Astrocyte (in vitro differentiated cells and primary cell): Measurements from ENCODE around the gene PCSK5. TPM values are rescaled to one million over a fixed set of nuclear protein-coding genes. Genes with fewer than 3 reads are reported as not detected.
A peak's percentile ranks its signal among the peaks of the same experiment; 100 is the strongest.

Source experiments
- DNase-seq: peaks from one replicate; pipeline ENCODE4 v3.0.0-alpha.2; 2010; ENCODE audit warnings: low read depth
- FAIRE-seq: peaks from 2 replicates; lab custom pipeline; 2011; peaks lifted over from hg19 to GRCh38; lab: Jason Lieb, UNC
- H2AFZ ChIP-seq: 2 replicates; pipeline ENCODE4 v1.6.0; 2012; ENCODE audit warnings: low read depth, low read length, inconsistent platforms
- H3K27ac ChIP-seq: 2 replicates; pipeline ENCODE4 v1.5.1; 2011; ENCODE audit warnings: low read depth, low read length, inconsistent platforms
- H3K27me3 ChIP-seq: 2 replicates; pipeline ENCODE4 v1.6.0; 2011; ENCODE audit warnings: low read length, inconsistent platforms; ENCODE audit not compliant: insufficient read depth
- H3K36me3 ChIP-seq: 2 replicates; pipeline ENCODE4 v1.5.1; 2011; ENCODE audit warnings: low read length, inconsistent platforms; ENCODE audit not compliant: insufficient read depth
- H3K4me1 ChIP-seq: 2 replicates; pipeline ENCODE4 v1.5.1; 2011; ENCODE audit warnings: low read length, inconsistent platforms; ENCODE audit not compliant: insufficient read depth
- H3K4me2 ChIP-seq: 2 replicates; pipeline ENCODE4 v1.6.0; 2012; ENCODE audit warnings: low read length, inconsistent platforms
- H3K4me3 ChIP-seq: 2 replicates; pipeline ENCODE4 v1.5.1; 2011; ENCODE audit warnings: low read depth, mild to moderate bottlenecking, low read length, inconsistent platforms; ENCODE audit not compliant: insufficient read depth
- H3K79me2 ChIP-seq: 2 replicates; pipeline ENCODE4 v1.6.0; 2012; ENCODE audit warnings: mild to moderate bottlenecking, low read length, inconsistent platforms; ENCODE audit not compliant: insufficient read depth
- H3K9ac ChIP-seq: 2 replicates; pipeline ENCODE4 v1.6.0; 2012; ENCODE audit warnings: mild to moderate bottlenecking, low read length, inconsistent platforms
- H3K9me3 ChIP-seq: 2 replicates; pipeline ENCODE4 v1.5.1; 2012; ENCODE audit warnings: low read depth, mild to moderate bottlenecking, low read length, inconsistent platforms; ENCODE audit not compliant: insufficient read depth
- H4K20me1 ChIP-seq: 2 replicates; pipeline ENCODE4 v1.6.0; 2012; ENCODE audit warnings: low read length, inconsistent platforms; ENCODE audit not compliant: insufficient read depth
- H3K27ac Mint-ChIP-seq: one replicate; pipeline ENCODE4 v1.8.0; 2021; ENCODE audit warnings: mild to moderate bottlenecking, mixed read lengths; ENCODE audit not compliant: unreplicated experiment
- H3K27me3 Mint-ChIP-seq: one replicate; pipeline ENCODE4 v1.8.0; 2021; ENCODE audit warnings: low read depth, mixed read lengths; ENCODE audit not compliant: unreplicated experiment
- H3K36me3 Mint-ChIP-seq: one replicate; pipeline ENCODE4 v1.8.0; 2021; ENCODE audit warnings: low read depth, mixed read lengths; ENCODE audit not compliant: unreplicated experiment
- H3K4me1 Mint-ChIP-seq: one replicate; pipeline ENCODE4 v1.8.0; 2021; ENCODE audit warnings: low read depth, mixed read lengths; ENCODE audit not compliant: unreplicated experiment
- H3K4me3 Mint-ChIP-seq: one replicate; pipeline ENCODE4 v1.8.0; 2021; ENCODE audit warnings: mild to moderate bottlenecking, moderate library complexity, mixed read lengths; ENCODE audit not compliant: unreplicated experiment
- H3K9me3 Mint-ChIP-seq: one replicate; pipeline ENCODE4 v1.8.0; 2021; ENCODE audit warnings: mild to moderate bottlenecking, mixed read lengths; ENCODE audit not compliant: unreplicated experiment
- CTCF ChIP-seq: IDR thresholded peaks from 2 replicates; pipeline ENCODE4 v1.5.1; 2011; ENCODE audit warnings: low read depth, mild to moderate bottlenecking, inconsistent platforms, low read length, moderate library complexity; ENCODE audit not compliant: insufficient read depth
- EZH2 ChIP-seq: IDR thresholded peaks from 2 replicates; pipeline ENCODE4 v1.6.1; 2012; ENCODE audit warnings: mild to moderate bottlenecking, low read length, inconsistent platforms; ENCODE audit not compliant: insufficient read depth
- total RNA-seq: library from RNA; stranded (reverse); gene quantifications from 2 replicates; pipeline ENCODE4 v1.2.1, GENCODE V29; 2021

PCSK5 gene
- total RNA-seq, 1 donor from 2014 or later = 13.1 TPM

- DNase-seq = peak; percentile 65
- Mint-ChIP-seq H3K27ac (peak overlapping the region; percentile 36), H3K27me3 (no peaks in the 10 kb centered on the region), H3K36me3 (peaks cover 4% of the 10 kb centered on the region), H3K4me1 (peaks cover 25% of the 10 kb centered on the region), H3K4me3 (no peak overlapping the region), H3K9me3 (peaks cover 2% of the 10 kb centered on the region)
- Histone ChIP-seq H3K36me3 (no peaks in the 10 kb centered on the region), H3K9ac (no peak overlapping the region), H3K9me3 (no peaks in the 10 kb centered on the region), H3K79me2 (no peaks in the 10 kb centered on the region), H3K27ac (peak overlapping the region; percentile 15), H4K20me1 (no peaks in the 10 kb centered on the region), H3K27me3 (no peaks in the 10 kb centered on the region), H3K4me3 (no peak overlapping the region), H3K4me2 (peak overlapping the region; percentile 44), H2AFZ (peak overlapping the region; percentile 14), H3K4me1 (peaks cover 19% of the 10 kb centered on the region)
- no peak for TF ChIP-seq EZH2
- TF ChIP-seq CTCF = no peak
- FAIRE-seq = peak; percentile 92
These were observed 103.0 kb downstream of the PCSK5 start for GRCh38 chr9:75993434-75993833.

- DNase-seq (no peak), FAIRE-seq (no peak)
- H4K20me1 ChIP-seq = no peaks in the 10 kb centered on the region
- peaks cover 25% of the 10 kb centered on the region for H3K4me1 Mint-ChIP-seq
- peak overlapping the region; percentile 21 for H3K27ac Mint-ChIP-seq
- H3K36me3 ChIP-seq = no peaks in the 10 kb centered on the region
- no peaks in the 10 kb centered on the region for H3K27me3 ChIP-seq
- no peak overlapping the region for H3K4me3 ChIP-seq
- peaks cover 19% of the 10 kb centered on the region for H3K4me1 ChIP-seq
- no peak overlapping the region for H2AFZ ChIP-seq
- no peak overlapping the region for H3K4me2 ChIP-seq
- no peak for TF ChIP-seq CTCF
- no peak for TF ChIP-seq EZH2
- no peaks in the 10 kb centered on the region for H3K36me3 Mint-ChIP-seq
- no peaks in the 10 kb centered on the region for H3K27me3 Mint-ChIP-seq
- H3K4me3 Mint-ChIP-seq = no peak overlapping the region
- H3K79me2 ChIP-seq = no peaks in the 10 kb centered on the region
- no peak overlapping the region for H3K9ac ChIP-seq
- no peak overlapping the region for H3K27ac ChIP-seq
- no peaks in the 10 kb centered on the region for H3K9me3 ChIP-seq
- H3K9me3 Mint-ChIP-seq = no peaks in the 10 kb centered on the region
These were observed 104.6 kb downstream of the PCSK5 start for GRCh38 chr9:75995066-75995465.

GRCh38 chr9:75996726-75997125 is 106.3 kb downstream of the PCSK5 start:
- no peak overlapping the region for H2AFZ ChIP-seq
- no peak overlapping the region for H3K27ac Mint-ChIP-seq
- FAIRE-seq (no peak), DNase-seq (no peak)
- peaks cover 19% of the 10 kb centered on the region for H3K4me1 ChIP-seq
- H3K36me3 ChIP-seq = no peaks in the 10 kb centered on the region
- H3K27ac ChIP-seq = no peak overlapping the region
- no peaks in the 10 kb centered on the region for H3K9me3 ChIP-seq
- H3K36me3 Mint-ChIP-seq = no peaks in the 10 kb centered on the region
- H3K4me1 Mint-ChIP-seq = peaks cover 25% of the 10 kb centered on the region
- H3K4me3 ChIP-seq = no peak overlapping the region
- no peak overlapping the region for H3K4me3 Mint-ChIP-seq
- no peaks in the 10 kb centered on the region for H3K27me3 Mint-ChIP-seq
- H4K20me1 ChIP-seq = no peaks in the 10 kb centered on the region
- no peaks in the 10 kb centered on the region for H3K9me3 Mint-ChIP-seq
- H3K9ac ChIP-seq = no peak overlapping the region
- no peak overlapping the region for H3K4me2 ChIP-seq
- no peaks in the 10 kb centered on the region for H3K27me3 ChIP-seq
- no peaks in the 10 kb centered on the region for H3K79me2 ChIP-seq
- TF ChIP-seq CTCF (no peak), EZH2 (no peak)
